GM19193 (cell line): ENCODE results near the gene CARD14.

Experiments
- POLR2A ChIP-seq: IDR thresholded peaks from 4 replicates; pipeline ENCODE4 v1.6.1; 2011; ENCODE audit not compliant: insufficient read depth, insufficient read length; ENCODE audit errors: extremely low read depth

The CARD14 gene

GRCh38 chr17:80169784-80170500, at the start of gene CARD14:
TSS of gene CARD14 (plus strand) at chr17:80170030. CDS start at chr17:80181439, 11,409 bp downstream.
- TF ChIP-seq POLR2A, result no peak

GRCh38 chr17:80122026-80122575, 47.7 kb upstream of the CARD14 start:
- TF ChIP-seq POLR2A, result no peak

- TF ChIP-seq POLR2A, result no peak
Measured at GRCh38 chr17:80122926-80123505, 46.8 kb upstream of the CARD14 start.

GRCh38 chr17:80123791-80124190, 46.0 kb upstream of the CARD14 start:
- TF ChIP-seq POLR2A, result no peak

GRCh38 chr17:80124351-80124981, 45.4 kb upstream of the CARD14 start:
- no peak for TF ChIP-seq POLR2A

GRCh38 chr17:80125656-80126448, 44.0 kb upstream of the CARD14 start:
- no peak for TF ChIP-seq POLR2A

- no peak for TF ChIP-seq POLR2A
Measured at GRCh38 chr17:80126449-80126715, 43.4 kb upstream of the CARD14 start.

GRCh38 chr17:80129006-80129565, 40.7 kb upstream of the CARD14 start:
- TF ChIP-seq POLR2A, result no peak

- TF ChIP-seq POLR2A, result no peak
Measured at GRCh38 chr17:80130992-80131391, 38.8 kb upstream of the CARD14 start.

- no peak for TF ChIP-seq POLR2A
Measured at GRCh38 chr17:80132906-80133625, 36.8 kb upstream of the CARD14 start.

- no peak for TF ChIP-seq POLR2A
Measured at GRCh38 chr17:80133626-80133970, 36.2 kb upstream of the CARD14 start.

- no peak for TF ChIP-seq POLR2A
Measured at GRCh38 chr17:80137131-80137530, 32.7 kb upstream of the CARD14 start.

- no peak for TF ChIP-seq POLR2A
Measured at GRCh38 chr17:80138856-80139426, 30.9 kb upstream of the CARD14 start.
